H1 (cell line): ENCODE results near the gene FOXD2. TPM values are rescaled to one million over a fixed set of nuclear protein-coding genes. Genes with fewer than 3 reads are reported as not detected.

Experiments
- CTCF ChIA-PET: fragments of 300-600 bp; sonication (Branson Sonifier 250); formaldehyde crosslinking; loops from one replicate; lab custom pipeline; 2021; ENCODE audit not compliant: partially characterized antibody; lab: Charles Lee
- POLR2A ChIA-PET: fragments of 300-600 bp; sonication (Branson Sonifier 250); formaldehyde crosslinking; loops from one replicate; lab custom pipeline; 2021; ENCODE audit warnings: inconsistent platforms; ENCODE audit not compliant: partially characterized antibody; lab: Charles Lee
- DNase-seq, 2 experiments: peaks; one replicate each; pipeline versions ENCODE4 v3.0.0 to v3.0.0-alpha.2; 2010 to 2022; ENCODE audit warnings: low spot score in 2 of 2, low read depth in 1 of 2, mixed read lengths in 1 of 2
- FAIRE-seq: peaks from 2 replicates; lab custom pipeline; 2011; peaks lifted over from hg19 to GRCh38; lab: Jason Lieb, UNC
- H2AFZ ChIP-seq: 2 replicates; pipeline ENCODE4 v1.8.1; 2012; ENCODE audit warnings: low read length, inconsistent platforms
- H2AK5ac ChIP-seq: 2 replicates; pipeline ENCODE4 v1.6.1; 2013; ENCODE audit warnings: low read depth, low read length
- H2BK120ac ChIP-seq: replicated peaks from 2 replicates; pipeline ENCODE3; 2013; ENCODE audit warnings: low read depth, low read length, inconsistent platforms
- H2BK12ac ChIP-seq: 2 replicates; pipeline ENCODE4 v1.6.1; 2013; ENCODE audit warnings: low read depth, low read length
- H2BK15ac ChIP-seq: 2 replicates; pipeline ENCODE4 v1.6.1; 2013; ENCODE audit warnings: low read length
- H2BK20ac ChIP-seq: 2 replicates; pipeline ENCODE4 v1.6.1; 2013; ENCODE audit warnings: low read length
- H2BK5ac ChIP-seq: 2 replicates; pipeline ENCODE4 v1.6.1; 2013; ENCODE audit warnings: low read depth, low read length
- H3K14ac ChIP-seq: 2 replicates; pipeline ENCODE4 v1.6.1; 2013; ENCODE audit warnings: inconsistent platforms; ENCODE audit not compliant: insufficient read length
- H3K18ac ChIP-seq: 2 replicates; pipeline ENCODE4 v1.6.1; 2013; ENCODE audit warnings: low read length; ENCODE audit errors: extremely low read depth
- H3K23ac ChIP-seq: 2 replicates; pipeline ENCODE4 v1.6.1; 2013; ENCODE audit warnings: inconsistent platforms; ENCODE audit not compliant: insufficient read length
- H3K23me2 ChIP-seq: 2 replicates; pipeline ENCODE4 v1.6.1; 2013; ENCODE audit warnings: low read depth, low read length
- H3K27ac ChIP-seq: 2 replicates; pipeline ENCODE4 v1.6.1; 2011; ENCODE audit warnings: low read depth, low read length, inconsistent platforms
- H3K27me3 ChIP-seq, 4 experiments: replicated peaks in 1 of 4; 1 replicate in 1 of 4; 2 replicates in 3 of 4; pipeline versions ENCODE4 v1.6.1 to v1.8.1; 2011 to 2013; ENCODE audit warnings: low read length in 3 of 4, mild to moderate bottlenecking in 3 of 4, inconsistent platforms in 2 of 4, mixed read lengths in 2 of 4, moderate library complexity in 1 of 4; ENCODE audit not compliant: control insufficient read depth in 3 of 4, insufficient read depth in 3 of 4; ENCODE audit errors: extremely low read depth in 1 of 4
- H3K36me3 ChIP-seq, 4 experiments: 2 replicates each; pipeline versions ENCODE4 v1.6.1 to v1.8.1; 2011 to 2013; ENCODE audit warnings: mild to moderate bottlenecking in 4 of 4, low read length in 3 of 4, moderate library complexity in 2 of 4, control low read depth in 1 of 4, inconsistent platforms in 1 of 4; ENCODE audit not compliant: insufficient read depth in 4 of 4, control insufficient read depth in 2 of 4
- H3K4ac ChIP-seq: replicated peaks from 2 replicates; pipeline ENCODE3; 2013; ENCODE audit warnings: low read length, low read depth, mixed read lengths, inconsistent platforms; ENCODE audit not compliant: insufficient read length
- H3K4me1 ChIP-seq, 4 experiments: replicated peaks in 1 of 4; 1 replicate in 1 of 4; 2 replicates in 3 of 4; pipeline versions ENCODE4 v1.6.1 to v1.8.1; 2011 to 2013; ENCODE audit warnings: low read length in 3 of 4, inconsistent platforms in 2 of 4, mixed read lengths in 1 of 4; ENCODE audit not compliant: insufficient read depth in 4 of 4, control insufficient read depth in 3 of 4
- H3K4me2 ChIP-seq, 2 experiments: 2 replicates each; pipeline versions ENCODE4 v1.6.1 to v1.8.1; 2011 to 2013; ENCODE audit warnings: low read depth in 2 of 2, low read length in 2 of 2, control low read depth in 1 of 2, inconsistent platforms in 1 of 2, mild to moderate bottlenecking in 1 of 2; ENCODE audit not compliant: insufficient read depth in 1 of 2
- H3K4me3 ChIP-seq, 4 experiments: fragments of 200-600, 300-600 bp in 1 of 4; sonication (generic), shearing (Covaris generic), sonication (Bioruptor Twin) in 1 of 4; 2 replicates each; pipeline versions ENCODE4 v1.5.1 to v1.8.1; 2011 to 2016; ENCODE audit warnings: low read length in 4 of 4, low read depth in 3 of 4, control low read depth in 2 of 4, inconsistent platforms in 2 of 4, mild to moderate bottlenecking in 2 of 4, mixed read lengths in 1 of 4, moderate library complexity in 1 of 4; ENCODE audit not compliant: insufficient read depth in 2 of 4; ENCODE audit errors: extremely low read depth in 1 of 4
- H3K56ac ChIP-seq: replicated peaks from 2 replicates; pipeline ENCODE3; 2013; ENCODE audit warnings: low read depth, mild to moderate bottlenecking, mixed read lengths, low read length, inconsistent platforms; ENCODE audit not compliant: insufficient read length
- H3K79me1 ChIP-seq: 2 replicates; pipeline ENCODE4 v1.6.1; 2013; ENCODE audit warnings: low read depth, low read length, control low read depth
- H3K79me2 ChIP-seq, 2 experiments: 2 replicates each; pipeline versions ENCODE4 v1.6.1 to v1.8.1; 2012 to 2013; ENCODE audit warnings: low read length in 2 of 2, mild to moderate bottlenecking in 2 of 2, inconsistent platforms in 1 of 2; ENCODE audit not compliant: insufficient read depth in 2 of 2, control insufficient read depth in 1 of 2
- H3K9ac ChIP-seq, 4 experiments: replicated peaks in 1 of 4; 1 replicate in 1 of 4; 2 replicates in 3 of 4; pipeline versions ENCODE4 v1.6.1 to v1.8.1; 2011 to 2013; ENCODE audit warnings: low read depth in 3 of 4, low read length in 3 of 4, control low read depth in 2 of 4, mild to moderate bottlenecking in 2 of 4, moderate library complexity in 2 of 4, inconsistent platforms in 1 of 4; ENCODE audit errors: extremely low read depth in 1 of 4
- H3K9me3 ChIP-seq, 2 experiments: 2 replicates each; pipeline versions ENCODE4 v1.6.1 to v1.8.1; 2012 to 2013; ENCODE audit warnings: mild to moderate bottlenecking in 2 of 2, moderate library complexity in 2 of 2, control low read depth in 1 of 2, inconsistent platforms in 1 of 2, low read depth in 1 of 2, low read length in 1 of 2, mixed read lengths in 1 of 2; ENCODE audit not compliant: insufficient read depth in 2 of 2
- H4K20me1 ChIP-seq, 2 experiments: replicated peaks in 1 of 2; 2 replicates each; pipeline versions ENCODE3 to v1.8.1; 2011 to 2013; ENCODE audit warnings: inconsistent platforms in 2 of 2, low read length in 2 of 2, mild to moderate bottlenecking in 1 of 2; ENCODE audit not compliant: insufficient read depth in 2 of 2, control insufficient read depth in 1 of 2
- H4K5ac ChIP-seq: 2 replicates; pipeline ENCODE4 v1.6.1; 2013; ENCODE audit warnings: low read length, low read depth, mixed read lengths, inconsistent platforms; ENCODE audit not compliant: insufficient read length
- H4K8ac ChIP-seq: 2 replicates; pipeline ENCODE4 v1.8.0; 2013; ENCODE audit warnings: mild to moderate bottlenecking, moderate library complexity, low read length, inconsistent platforms; ENCODE audit not compliant: insufficient read depth; ENCODE audit errors: extremely low read depth
- H4K91ac ChIP-seq: replicated peaks from 2 replicates; pipeline ENCODE3; 2013; ENCODE audit warnings: low read length, mixed read lengths, inconsistent platforms; ENCODE audit not compliant: insufficient read length
- FOSL1 ChIP-seq: IDR thresholded peaks from 2 replicates; pipeline ENCODE4 v1.6.1; 2011; ENCODE audit warnings: mild to moderate bottlenecking, low read depth, low read length, moderate library complexity; ENCODE audit not compliant: insufficient read depth
- RFX5 ChIP-seq: IDR thresholded peaks from 2 replicates; pipeline ENCODE4 v1.6.1; 2011; ENCODE audit warnings: low read depth, low read length, improper control_type of control experiment, borderline replicate concordance
- SIX5 ChIP-seq: IDR thresholded peaks from 2 replicates; pipeline ENCODE4 v1.6.1; 2011; ENCODE audit warnings: mild to moderate bottlenecking, low read depth, low read length
- TAF1 ChIP-seq: IDR thresholded peaks from 2 replicates; pipeline ENCODE4 v1.6.1; 2011; ENCODE audit warnings: mild to moderate bottlenecking, low read depth, low read length
- WGBS, 2 experiments: shearing (Covaris generic) in 1 of 2; methylation state at CpG; one replicate each; pipeline versions ENCODE4 v1.1.6 to v1.1.7; 2013 to 2015; ENCODE audit warnings: low lambda C conversion rate in 2 of 2, mixed read lengths in 2 of 2, inconsistent platforms in 1 of 2, low coverage in 1 of 2, missing lambda C conversion rate in 1 of 2; ENCODE audit not compliant: insufficient replicate concordance in 2 of 2, insufficient coverage in 1 of 2, insufficient read length in 1 of 2; ENCODE audit errors: extremely low coverage in 1 of 2, missing lambda C conversion rate in 1 of 2; 5-methylcytosine and 5-hydroxymethylcytosine counted together
- polyA plus RNA-seq, 7 experiments: library from polyadenylated mRNA; depleted of rRNA in 3 of 7; stranded (reverse) in 5 of 7; unstranded in 2 of 7; fragments of >200 nt in 5 of 7; fragments of 200-250 nt in 2 of 7; gene quantifications; 1 replicate in 5 of 7; 2 replicates in 1 of 7; 4 replicates in 1 of 7; pipeline versions ENCODE4 v1.2.1 to v1.2.3, GENCODE V29; 2011 to 2013; ENCODE audit warnings: missing spikeins in 2 of 7, mixed read lengths in 2 of 7
- total RNA-seq: library from RNA; stranded (reverse); fragmentation: NEBNext Ultra II Directional; extraction: Animal tissue kit (Norgen Biotek cat#: 25700); gene quantifications from 2 replicates; pipeline ENCODE4 v1.2.1, GENCODE V29; 2021

Gene FOXD2
- total and polyA plus RNA-seq, 2 of the 8 experiments (the other 6 are each of a cell fraction or from before 2014, with no cell fraction given), result not detected

- no peak overlapping the region for H2BK15ac ChIP-seq
Measured at GRCh38 chr1:47485817-47486216, 48.0 kb downstream of the FOXD2 start.

More at GRCh38 chr1:47485817-47486216, 48.0 kb downstream of the FOXD2 start:
- no peak overlapping the region for H4K8ac ChIP-seq
- no peak overlapping the region for H4K91ac ChIP-seq
- no peak overlapping the region for H2BK12ac ChIP-seq
- ChIA-PET CTCF (interaction anchor here (1.1 to 1.9 kb wide), 5 partner anchors 9 to 62 kb away, joined by 3 to 6 read pairs (median 4); no protein-coding TSS in a partner anchor), POLR2A (no interaction called here)
- no peak overlapping the region for H3K9ac ChIP-seq
- TF ChIP-seq TAF1, result no peak
- TF ChIP-seq SIX5, result no peak
- TF ChIP-seq FOSL1, result no peak
- no peak for TF ChIP-seq RFX5
- no peak for FAIRE-seq
- no peaks in the 10 kb centered on the region for H3K9me3 ChIP-seq
- H3K56ac ChIP-seq, result no peak overlapping the region
- H3K14ac ChIP-seq, result no peak overlapping the region
- no peak overlapping the region for H2BK120ac ChIP-seq
- WGBS, 2 experiments, result 77% methylated on average over 3 of the region's 3 CpGs; no CpG with 5 or more reads in 1 of the 2 experiments
- H4K5ac ChIP-seq, result no peak overlapping the region
- no peak overlapping the region for H2AK5ac ChIP-seq
- no peak overlapping the region for H3K27ac ChIP-seq
- H3K27me3 ChIP-seq, result peaks cover 0 to 3% (median 0%) of the 10 kb centered on the region in 4 experiments; a peak in 1 of 7 replicates
- H3K79me2 ChIP-seq, result no peaks in the 10 kb centered on the region
- DNase-seq, result no peak
- H3K79me1 ChIP-seq, result no peaks in the 10 kb centered on the region
- H3K18ac ChIP-seq, result no peak overlapping the region
- H3K4ac ChIP-seq, result no peak overlapping the region
- no peak overlapping the region for H3K4me2 ChIP-seq
- H2BK5ac ChIP-seq, result no peak overlapping the region
- H3K36me3 ChIP-seq, result no peaks in the 10 kb centered on the region
- H3K4me1 ChIP-seq, result no peaks in the 10 kb centered on the region
- no peak overlapping the region for H3K4me3 ChIP-seq
- H4K20me1 ChIP-seq, result no peaks in the 10 kb centered on the region
- H3K23ac ChIP-seq, result no peak overlapping the region
- H3K23me2 ChIP-seq, result no peaks in the 10 kb centered on the region; the same call in 1 of the 2 replicates
- no peak overlapping the region for H2AFZ ChIP-seq
- H2BK20ac ChIP-seq, result no peak overlapping the region
